Endothelial cell of umbilical vein (primary cell): Measurements from ENCODE around the gene CASP10. TPM values are rescaled to one million over a fixed set of nuclear protein-coding genes. Genes with fewer than 3 reads are reported as not detected.

Source experiments
- BruUV-seq: library from RNA; stranded (reverse); fragments of 400-500 nt; replicated peaks from 2 replicates; lab custom pipeline; 2021; lab: Mats Ljungman, UMichigan
- CTCF ChIA-PET: fragments of 300-600, 350-600 bp; sonication (Branson Sonifier 250); formaldehyde crosslinking; loops from one replicate; lab custom pipeline; 2021; ENCODE audit warnings: antibody characterized with exemption, inconsistent platforms; lab: Charles Lee
- POLR2A ChIA-PET: fragments of 300-600, 350-600 bp; sonication (Branson Sonifier 250); formaldehyde crosslinking; loops from one replicate; lab custom pipeline; 2021; ENCODE audit warnings: antibody characterized with exemption, inconsistent platforms; lab: Charles Lee
- DNase-seq: peaks from one replicate; pipeline ENCODE4 v3.0.0-alpha.2; 2011; ENCODE audit warnings: low read depth, low spot score
- FAIRE-seq: peaks from 2 replicates; lab custom pipeline; 2011; peaks lifted over from hg19 to GRCh38; lab: Jason Lieb, UNC
- H2AFZ ChIP-seq: 2 replicates; pipeline ENCODE4 v1.6.0; 2012; ENCODE audit warnings: low read depth, low read length, control low read depth, inconsistent platforms
- H3K27ac ChIP-seq: 2 replicates; pipeline ENCODE4 v1.5.1; 2011; ENCODE audit warnings: low read depth, mild to moderate bottlenecking, control low read depth, low read length, moderate library complexity; ENCODE audit not compliant: insufficient read depth
- H3K27me3 ChIP-seq, 2 experiments: 2 replicates each; pipeline versions ENCODE4 v1.6.0 to v1.6.1; 2011; ENCODE audit warnings: low read length in 2 of 2, mixed read lengths in 1 of 2; ENCODE audit not compliant: control insufficient read depth in 2 of 2, insufficient read depth in 2 of 2
- H3K36me3 ChIP-seq, 2 experiments: 2 replicates in 1 of 2; 3 replicates in 1 of 2; pipeline ENCODE4 v1.5.1; 2011; ENCODE audit warnings: low read length in 2 of 2, mild to moderate bottlenecking in 1 of 2, moderate library complexity in 1 of 2; ENCODE audit not compliant: control insufficient read depth in 2 of 2, insufficient read depth in 2 of 2; ENCODE audit errors: extremely low read depth in 1 of 2
- H3K4me1 ChIP-seq: 3 replicates; pipeline ENCODE4 v1.5.1; 2011; ENCODE audit warnings: mild to moderate bottlenecking, low read length; ENCODE audit not compliant: control insufficient read depth, insufficient read depth; ENCODE audit errors: extremely low read depth
- H3K4me2 ChIP-seq: 2 replicates; pipeline ENCODE4 v1.6.1; 2011; ENCODE audit warnings: low read length, control low read depth, mixed read lengths; ENCODE audit not compliant: insufficient read depth
- H3K4me3 ChIP-seq, 3 experiments: fragments of 200-600 bp in 1 of 3; sonication (generic), shearing (Covaris generic) in 1 of 3; replicated peaks in 1 of 3; 2 replicates each; pipeline ENCODE4 v1.5.1; 2011 to 2016; ENCODE audit warnings: control low read depth in 3 of 3, low read length in 3 of 3, mild to moderate bottlenecking in 2 of 3, inconsistent platforms in 1 of 3, low read depth in 1 of 3, moderate library complexity in 1 of 3; ENCODE audit not compliant: insufficient read depth in 1 of 3
- H3K79me2 ChIP-seq: 2 replicates; pipeline ENCODE4 v1.6.0; 2012; ENCODE audit warnings: low read length, inconsistent platforms; ENCODE audit not compliant: control insufficient read depth, insufficient read depth
- H3K9ac ChIP-seq: replicated peaks from 2 replicates; pipeline ENCODE3; 2011; ENCODE audit warnings: low read length, control low read depth; ENCODE audit not compliant: insufficient read depth; ENCODE audit errors: extremely low read depth
- H3K9me1 ChIP-seq: replicated peaks from 3 replicates; pipeline ENCODE4 v1.6.0; 2011; ENCODE audit warnings: mild to moderate bottlenecking, low read length; ENCODE audit not compliant: control insufficient read depth, insufficient read depth; ENCODE audit errors: extremely low read depth
- H3K9me3 ChIP-seq: replicated peaks from 2 replicates; pipeline ENCODE4 v1.5.1; 2012; ENCODE audit warnings: low read length, inconsistent platforms; ENCODE audit not compliant: control insufficient read depth, insufficient read depth
- H4K20me1 ChIP-seq: replicated peaks from 2 replicates; pipeline ENCODE3; 2011; ENCODE audit warnings: mild to moderate bottlenecking, low read length; ENCODE audit not compliant: control insufficient read depth, insufficient read depth; ENCODE audit errors: extremely low read depth
- EZH2 ChIP-seq: IDR thresholded peaks from 2 replicates; pipeline ENCODE4 v1.6.1; 2012; ENCODE audit warnings: borderline replicate concordance, low read depth, mild to moderate bottlenecking, moderate library complexity, low read length, inconsistent platforms; ENCODE audit not compliant: severe bottlenecking
- FOS ChIP-seq: IDR thresholded peaks from 2 replicates; pipeline ENCODE4 v1.6.1; 2011; ENCODE audit warnings: mild to moderate bottlenecking, low read length, moderate library complexity, borderline replicate concordance; ENCODE audit not compliant: insufficient read depth
- GATA2 ChIP-seq: IDR thresholded peaks from 2 replicates; pipeline ENCODE4 v1.7.0; 2011; ENCODE audit warnings: low read depth, mild to moderate bottlenecking, moderate library complexity, mixed read lengths, low read length; ENCODE audit not compliant: insufficient read length, insufficient read depth
- JUN ChIP-seq: IDR thresholded peaks from 2 replicates; pipeline ENCODE4 v1.6.1; 2011; ENCODE audit warnings: borderline replicate concordance, low read depth; ENCODE audit not compliant: insufficient read length, insufficient read depth
- MAX ChIP-seq: IDR thresholded peaks from 2 replicates; pipeline ENCODE4 v1.6.1; 2011; ENCODE audit not compliant: insufficient read depth, insufficient read length
- MYC ChIP-seq: IDR thresholded peaks from one replicate; pipeline ENCODE4 v1.6.1; 2011; ENCODE audit warnings: mild to moderate bottlenecking, low read depth, low read length
- POLR2A ChIP-seq: IDR thresholded peaks from 2 replicates; pipeline ENCODE4 v1.6.1; 2012; ENCODE audit warnings: low read depth, mild to moderate bottlenecking, control low read depth, low read length
- POLR2AphosphoS5 ChIP-seq: IDR thresholded peaks from 2 replicates; pipeline ENCODE4 v1.6.1; 2012; ENCODE audit warnings: low read depth, mild to moderate bottlenecking, control low read depth, low read length, moderate library complexity; ENCODE audit not compliant: insufficient read depth
- dilution Hi-C: fragments of 300-500 bp; cut with MboI; formaldehyde crosslinking; loops from one replicate; pipeline ENCODE4 v1.15.0; 2019; ENCODE audit warnings: low sequenced_read_pairs; ENCODE audit not compliant: extremely low pct_ligation_motif_present
- intact Hi-C: fragments of 100-400 bp; cut with micrococcal nuclease; formaldehyde crosslinking; loops from one replicate; pipeline ENCODE4 v1.10.0; 2022
- polyA plus RNA-seq, 4 experiments: library from polyadenylated mRNA; depleted of rRNA in 3 of 4; stranded (reverse) in 3 of 4; unstranded in 1 of 4; fragments of >200 nt; gene quantifications; 2 replicates each; pipeline versions ENCODE4 v1.2.1 to v1.2.3, GENCODE V29; 2011 to 2012; ENCODE audit warnings: missing spikeins in 1 of 4
- total RNA-seq: library from RNA; stranded (reverse); gene quantifications from 2 replicates; pipeline ENCODE4 v1.2.3, GENCODE V29; 2021
- TF ChIP-seq, protein P1 (sequence below), 2 donors: IDR thresholded peaks; 1 replicate in 1 of 2; 2 replicates in 1 of 2; pipeline ENCODE4 v1.5.1; 2011; ENCODE audit warnings: low read length in 2 of 2, mild to moderate bottlenecking in 2 of 2, moderate library complexity in 2 of 2, control low read depth in 1 of 2, inconsistent platforms in 1 of 2, low read depth in 1 of 2; ENCODE audit not compliant: insufficient read depth in 1 of 2; ENCODE audit errors: extremely low read depth in 1 of 2

CASP10 gene
- total and polyA plus RNA-seq, 2 donors (not counting 3 experiments of a cell fraction or from before 2014, with no cell fraction given) = 16.4 to 37.6 TPM

GRCh38 chr2:201233812-201234662, 51.1 kb downstream of the CASP10 start:
- no peaks in the 10 kb centered on the region for H3K27me3 ChIP-seq
- H4K20me1 ChIP-seq = no peaks in the 10 kb centered on the region
- no peaks in the 10 kb centered on the region for H3K79me2 ChIP-seq
- TF ChIP-seq POLR2A (no peak), FOS (no peak), POLR2AphosphoS5 (no peak), MAX (no peak), EZH2 (no peak), JUN (no peak), MYC (no peak), GATA2 (no peak)
- TF ChIP-seq, protein P1, sequence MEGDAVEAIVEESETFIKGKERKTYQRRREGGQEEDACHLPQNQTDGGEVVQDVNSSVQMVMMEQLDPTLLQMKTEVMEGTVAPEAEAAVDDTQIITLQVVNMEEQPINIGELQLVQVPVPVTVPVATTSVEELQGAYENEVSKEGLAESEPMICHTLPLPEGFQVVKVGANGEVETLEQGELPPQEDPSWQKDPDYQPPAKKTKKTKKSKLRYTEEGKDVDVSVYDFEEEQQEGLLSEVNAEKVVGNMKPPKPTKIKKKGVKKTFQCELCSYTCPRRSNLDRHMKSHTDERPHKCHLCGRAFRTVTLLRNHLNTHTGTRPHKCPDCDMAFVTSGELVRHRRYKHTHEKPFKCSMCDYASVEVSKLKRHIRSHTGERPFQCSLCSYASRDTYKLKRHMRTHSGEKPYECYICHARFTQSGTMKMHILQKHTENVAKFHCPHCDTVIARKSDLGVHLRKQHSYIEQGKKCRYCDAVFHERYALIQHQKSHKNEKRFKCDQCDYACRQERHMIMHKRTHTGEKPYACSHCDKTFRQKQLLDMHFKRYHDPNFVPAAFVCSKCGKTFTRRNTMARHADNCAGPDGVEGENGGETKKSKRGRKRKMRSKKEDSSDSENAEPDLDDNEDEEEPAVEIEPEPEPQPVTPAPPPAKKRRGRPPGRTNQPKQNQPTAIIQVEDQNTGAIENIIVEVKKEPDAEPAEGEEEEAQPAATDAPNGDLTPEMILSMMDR (IDR thresholded peaks at IDR 0.05; ENCODE audit: extremely low read depth in 1 of 2, insufficient read depth in 1 of 2, low read depth in 1 of 2, low read length in 2 of 2) = no peak
- H3K9me1 ChIP-seq = no peaks in the 10 kb centered on the region
- no peak for FAIRE-seq
- no peak overlapping the region for H3K4me3 ChIP-seq
- DNase-seq = no peak
- ChIA-PET CTCF (interaction anchor here (1.0 to 3.4 kb wide), 6 partner anchors 13 to 388 kb away, joined by 3 to 331 read pairs (median 52); partner anchors contain the start of gene CASP10), POLR2A (no interaction called here)
- no peak overlapping the region for H3K9ac ChIP-seq
- H3K27ac ChIP-seq = no peak overlapping the region
- H3K36me3 ChIP-seq = no peaks in the 10 kb centered on the region
- H3K9me3 ChIP-seq = no peaks in the 10 kb centered on the region
- H3K4me2 ChIP-seq = no peak overlapping the region
- BruUV-seq = no TSS peak
- dilution Hi-C loops = no loop called here
- H2AFZ ChIP-seq = no peak overlapping the region
- intact Hi-C loops = loop anchor here (2.0 kb wide), 1 partner anchor 115 kb away; no protein-coding TSS in a partner anchor
- peaks cover 7% of the 10 kb centered on the region for H3K4me1 ChIP-seq
